Lower lobe of right lung (tissue), 2 donors: ENCODE results near the gene DIO1. TPM values are rescaled to one million over a fixed set of nuclear protein-coding genes. Genes with fewer than 3 reads are reported as not detected.

Experiments
- ATAC-seq, 2 donors: fragments of 200-7000 bp; cut with Tn5 transposase; one replicate each; pipeline ENCODE4 v1.9.1; 2020 to 2022; ENCODE audit warnings: mild to moderate bottlenecking in 2 of 2, moderate library complexity in 2 of 2
- DNase-seq: peaks from one replicate; pipeline ENCODE4 v3.0.0-alpha.2; 2020
- H3K27ac ChIP-seq: fragments of 200-600 bp; one replicate; pipeline ENCODE4 v1.8.0; 2022
- H3K27me3 ChIP-seq: fragments of 200-600 bp; one replicate; pipeline ENCODE4 v1.8.0; 2022; ENCODE audit warnings: low read depth
- H3K36me3 ChIP-seq: fragments of 200-600 bp; one replicate; pipeline ENCODE4 v1.8.0; 2022; ENCODE audit warnings: mild to moderate bottlenecking
- H3K4me1 ChIP-seq: fragments of 200-600 bp; one replicate; pipeline ENCODE4 v1.8.0; 2022
- H3K4me3 ChIP-seq: fragments of 200-600 bp; one replicate; pipeline ENCODE4 v1.8.0; 2022; ENCODE audit warnings: mild to moderate bottlenecking
- H3K9me3 ChIP-seq: fragments of 200-600 bp; one replicate; pipeline ENCODE4 v1.8.0; 2022
- intact Hi-C: fragments of 100-400 bp; cut with DNase I; formaldehyde crosslinking; loops from one replicate; pipeline ENCODE4 v1.11.0; 2022
- long read RNA-seq: library from polyadenylated mRNA; unstranded; transcript quantifications from one replicate; pipeline ENCODE4 v2.0.0, GENCODE V29; 2021
- total RNA-seq: library from RNA; stranded (reverse); fragmentation: NEBNext Ultra II Directional; extraction: Animal tissue kit (Norgen Biotek cat#: 25700); gene quantifications from one replicate; pipeline ENCODE4 v1.2.1, GENCODE V29; 2021
- TF ChIP-seq, protein P1 (sequence below): fragments of 200-600 bp; IDR thresholded peaks from one replicate; pipeline ENCODE4 v1.8.0; 2022; ENCODE audit warnings: antibody characterized with exemption, mild to moderate bottlenecking
- donor health status: DM: no; HTN: yes; CAD: no; lungs with severe emphysema.

DIO1 gene
- not detected for total RNA-seq
- long read RNA-seq, partial matches to known transcripts: 0 of 1 reads
- long read RNA-seq, other reads (novel, unspliced or antisense): 1 of 1 reads

DNA sequence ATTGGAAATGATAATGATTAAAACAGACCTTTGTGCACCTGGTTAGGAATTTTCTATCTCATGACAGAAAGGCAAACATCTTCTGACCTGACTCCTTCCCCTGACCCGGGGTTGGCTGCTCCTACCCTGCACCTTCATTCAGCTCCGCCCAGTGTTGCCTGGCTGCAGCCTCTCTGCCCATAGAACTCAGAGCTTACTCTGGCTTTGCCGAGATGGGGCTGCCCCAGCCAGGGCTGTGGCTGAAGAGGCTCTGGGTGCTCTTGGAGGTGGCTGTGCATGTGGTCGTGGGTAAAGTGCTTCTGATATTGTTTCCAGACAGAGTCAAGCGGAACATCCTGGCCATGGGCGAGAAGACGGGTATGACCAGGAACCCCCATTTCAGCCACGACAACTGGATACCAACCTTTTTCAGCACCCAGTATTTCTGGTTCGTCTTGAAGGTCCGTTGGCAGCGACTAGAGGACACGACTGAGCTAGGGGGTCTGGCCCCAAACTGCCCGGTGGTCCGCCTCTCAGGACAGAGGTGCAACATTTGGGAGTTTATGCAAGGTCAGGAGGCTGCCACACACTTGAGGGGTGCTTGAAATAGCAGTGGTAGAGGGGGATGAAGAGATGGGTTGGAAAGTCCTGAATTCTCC, at the start of gene DIO1:
Gene DIO1, plus strand, starts transcription at position 189 of the 638 bp plus-strand sequence. Its CDS starts 24 bp downstream, at position 213.
- no peaks in the 10 kb centered on the region for H3K36me3 ChIP-seq
- intact Hi-C loops: no loop called here
- H3K9me3 ChIP-seq: no peaks in the 10 kb centered on the region
- no peak within 1 kb of the TSS for H3K4me3 ChIP-seq
- H3K27ac ChIP-seq: peak within 1 kb of the TSS; percentile 65
- H3K27me3 ChIP-seq: no peaks in the 10 kb centered on the region
- TF ChIP-seq, protein P1, sequence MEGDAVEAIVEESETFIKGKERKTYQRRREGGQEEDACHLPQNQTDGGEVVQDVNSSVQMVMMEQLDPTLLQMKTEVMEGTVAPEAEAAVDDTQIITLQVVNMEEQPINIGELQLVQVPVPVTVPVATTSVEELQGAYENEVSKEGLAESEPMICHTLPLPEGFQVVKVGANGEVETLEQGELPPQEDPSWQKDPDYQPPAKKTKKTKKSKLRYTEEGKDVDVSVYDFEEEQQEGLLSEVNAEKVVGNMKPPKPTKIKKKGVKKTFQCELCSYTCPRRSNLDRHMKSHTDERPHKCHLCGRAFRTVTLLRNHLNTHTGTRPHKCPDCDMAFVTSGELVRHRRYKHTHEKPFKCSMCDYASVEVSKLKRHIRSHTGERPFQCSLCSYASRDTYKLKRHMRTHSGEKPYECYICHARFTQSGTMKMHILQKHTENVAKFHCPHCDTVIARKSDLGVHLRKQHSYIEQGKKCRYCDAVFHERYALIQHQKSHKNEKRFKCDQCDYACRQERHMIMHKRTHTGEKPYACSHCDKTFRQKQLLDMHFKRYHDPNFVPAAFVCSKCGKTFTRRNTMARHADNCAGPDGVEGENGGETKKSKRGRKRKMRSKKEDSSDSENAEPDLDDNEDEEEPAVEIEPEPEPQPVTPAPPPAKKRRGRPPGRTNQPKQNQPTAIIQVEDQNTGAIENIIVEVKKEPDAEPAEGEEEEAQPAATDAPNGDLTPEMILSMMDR: no peak
- H3K4me1 ChIP-seq: peaks cover 28% of the 10 kb centered on the region
- ATAC-seq: no peak
- no peak for DNase-seq

DNA sequence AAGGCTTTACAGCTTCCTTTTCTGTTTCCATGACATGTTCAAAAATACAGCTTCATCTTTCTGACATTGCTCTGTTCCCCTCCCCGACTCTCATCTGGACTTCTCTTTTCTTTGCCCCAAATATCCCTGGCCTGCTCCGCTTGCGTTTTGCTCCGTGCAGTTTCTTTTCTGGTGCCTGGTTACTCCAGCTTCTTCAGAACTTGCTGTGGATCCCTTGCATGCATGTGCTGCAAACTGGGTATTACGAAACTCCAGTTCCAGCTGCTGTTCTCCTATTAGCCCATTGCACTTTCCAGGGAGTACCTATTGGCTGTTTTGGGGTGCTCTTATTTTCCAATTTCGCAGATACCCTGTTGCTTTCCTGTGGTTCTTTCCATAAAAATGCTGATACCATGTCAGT, 46.0 kb upstream of the DIO1 start:
- Histone ChIP-seq H3K36me3 (peaks cover 17% of the 10 kb centered on the region), H3K9me3 (no peaks in the 10 kb centered on the region), H3K27ac (no peak overlapping the region), H3K27me3 (no peaks in the 10 kb centered on the region), H3K4me1 (no peaks in the 10 kb centered on the region), H3K4me3 (no peak overlapping the region)
- intact Hi-C loops: no loop called here
- no peak for DNase-seq
- ATAC-seq: no peak
- TF ChIP-seq, protein P1: no peak

DNA sequence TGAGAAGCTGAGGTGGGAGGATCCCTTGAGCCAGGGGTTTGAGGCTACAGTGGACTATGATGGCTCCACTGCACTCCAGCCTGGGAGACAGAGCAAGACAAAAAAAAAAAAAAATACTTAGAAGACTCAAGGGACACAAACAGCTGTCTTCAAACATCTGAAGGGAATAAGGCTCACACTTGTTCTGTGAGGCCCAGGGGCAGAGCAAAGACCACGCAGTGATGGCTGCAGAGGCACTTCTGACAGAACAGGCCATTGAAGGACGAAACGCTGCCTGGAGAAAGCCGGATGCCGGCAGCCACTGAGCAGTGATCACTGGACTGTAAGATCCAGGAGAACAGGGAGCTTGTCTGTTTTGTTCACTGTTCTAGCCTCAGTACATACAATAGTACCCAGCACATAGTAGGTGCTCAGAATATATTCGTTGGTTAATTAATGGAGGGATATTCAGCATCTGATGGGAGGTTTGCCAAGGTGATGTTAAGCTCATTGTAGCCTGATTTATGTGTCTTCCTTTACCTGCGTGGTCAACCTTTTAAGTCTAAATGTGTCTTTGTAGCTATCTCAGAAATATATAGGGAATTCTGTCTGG, 43.8 kb upstream of the DIO1 start:
- DNase-seq (no peak), ATAC-seq (no peak)
- H3K27me3 ChIP-seq: no peaks in the 10 kb centered on the region
- no peaks in the 10 kb centered on the region for H3K9me3 ChIP-seq
- intact Hi-C loops: no loop called here
- H3K4me3 ChIP-seq: no peak overlapping the region
- H3K36me3 ChIP-seq: peaks cover 39% of the 10 kb centered on the region
- H3K27ac ChIP-seq: no peak overlapping the region
- no peaks in the 10 kb centered on the region for H3K4me1 ChIP-seq
- TF ChIP-seq, protein P1: no peak

DNA sequence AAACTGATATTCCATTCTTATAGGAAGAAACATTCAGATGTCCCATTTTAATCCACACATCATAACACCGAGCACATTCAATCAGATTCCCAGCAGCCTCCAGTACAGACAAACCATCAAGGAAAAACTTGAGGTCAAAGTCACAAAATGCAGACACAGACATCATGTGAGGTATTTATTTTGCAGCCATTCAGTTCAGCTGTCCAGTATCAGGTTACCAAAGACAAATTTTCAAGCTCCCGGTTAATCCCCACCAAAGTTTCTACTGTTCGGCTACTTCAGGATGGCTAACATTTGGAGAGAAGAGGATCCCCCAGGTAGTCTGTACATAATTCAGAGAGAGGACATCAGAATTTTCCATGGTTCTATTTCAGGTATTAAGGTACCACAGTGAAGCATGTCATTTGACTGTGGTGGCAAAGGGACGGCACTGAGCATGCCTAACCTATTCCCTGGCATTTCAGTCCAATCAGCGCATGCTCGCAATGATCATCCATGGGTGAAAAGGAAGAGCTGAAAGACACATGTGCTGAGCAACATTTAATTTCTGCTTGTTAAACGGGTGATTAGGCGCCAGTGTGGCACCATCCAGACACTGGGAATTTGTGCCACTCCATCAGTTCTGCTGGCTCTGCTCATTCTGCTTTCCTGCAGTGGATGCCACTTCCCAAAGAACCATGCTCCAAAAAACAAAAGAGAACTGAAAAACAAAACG, 42.3 kb upstream of the DIO1 start:
- H3K36me3 ChIP-seq: peaks cover 55% of the 10 kb centered on the region

DNA sequence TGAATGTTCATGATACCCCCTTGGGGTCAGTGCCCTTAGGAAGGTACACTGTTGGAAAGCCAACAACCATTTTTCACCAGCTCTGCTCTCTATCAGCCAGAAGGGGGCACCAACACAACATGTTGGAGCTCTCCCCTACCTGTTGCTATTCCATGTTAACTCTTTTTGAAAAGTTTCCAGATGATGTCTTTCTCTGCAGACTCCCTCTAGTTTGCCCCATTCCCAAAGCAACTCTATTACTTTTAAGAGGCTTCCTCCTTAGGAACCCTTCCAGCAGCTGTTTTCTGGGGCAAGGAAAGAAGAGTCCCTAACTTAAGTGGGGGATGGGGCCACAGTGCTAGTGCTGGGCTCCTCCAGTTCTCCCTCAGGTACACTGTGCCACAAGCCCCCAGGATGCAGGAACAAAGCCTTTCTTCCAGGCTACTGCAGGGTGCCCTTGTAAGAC, 33.0 kb upstream of the DIO1 start:
- Histone ChIP-seq H3K4me1 (no peaks in the 10 kb centered on the region), H3K9me3 (no peaks in the 10 kb centered on the region), H3K4me3 (no peak overlapping the region), H3K36me3 (peaks cover 64% of the 10 kb centered on the region), H3K27ac (no peak overlapping the region), H3K27me3 (no peaks in the 10 kb centered on the region)
- TF ChIP-seq, protein P1: peak; percentile 73
- DNase-seq: no peak
- intact Hi-C loops: no loop called here
- peak; percentile 61 to 74 for ATAC-seq

More for the DNA sequence above, 42.3 kb upstream of the DIO1 start:
- Histone ChIP-seq H3K4me1 (no peaks in the 10 kb centered on the region), H3K27ac (no peak overlapping the region), H3K4me3 (no peak overlapping the region), H3K27me3 (no peaks in the 10 kb centered on the region), H3K9me3 (no peaks in the 10 kb centered on the region)
- ATAC-seq (no peak), DNase-seq (no peak)
- intact Hi-C loops: no loop called here
- TF ChIP-seq, protein P1: no peak
